HCT116 (cell line): ENCODE results near the gene TIMM10B. TPM values are rescaled to one million over a fixed set of nuclear protein-coding genes. Genes with fewer than 3 reads are reported as not detected.

ENCODE experiments used
- ATAC-seq: fragments of 200-7000 bp; cut with Tn5 transposase; 2 replicates; pipeline ENCODE4 v1.9.1; 2020; ENCODE audit warnings: mild to moderate bottlenecking, moderate library complexity
- BruUV-seq: library from RNA; stranded (reverse); fragments of 400-500 nt; replicated peaks from 2 replicates; lab custom pipeline; 2021; lab: Mats Ljungman, UMichigan
- CTCF ChIA-PET: fragments of 300-600 bp; sonication (Branson Sonifier 250); formaldehyde crosslinking; loops from one replicate; lab custom pipeline; 2021; ENCODE audit warnings: antibody characterized with exemption; lab: Charles Lee
- POLR2A ChIA-PET: fragments of 300-600, 350-600 bp; sonication (Branson Sonifier 250); formaldehyde crosslinking; loops from one replicate; lab custom pipeline; 2021; ENCODE audit warnings: antibody characterized with exemption; lab: Charles Lee
- RAD21 ChIA-PET, 2 experiments: fragments of 300-600 bp; sonication (Branson Sonifier 250); formaldehyde crosslinking; loops; one replicate each; lab custom pipeline; 2023; ENCODE audit warnings: low total read pairs in 2 of 2; ENCODE audit not compliant: uncharacterized antibody in 2 of 2, unreplicated experiment in 2 of 2, low non-redundant PET in 1 of 2; lab: Charles Lee
- DNase-seq: peaks from one replicate; pipeline ENCODE4 v3.0.0-alpha.2; 2010; ENCODE audit warnings: low read depth, low spot score
- H2AFZ ChIP-seq: fragments of 200-600 bp; shearing (Covaris generic), sonication (generic); 2 replicates; pipeline ENCODE4 v1.6.1; 2017; ENCODE audit warnings: low read depth, mixed run types, mixed read lengths, antibody characterized with exemption, low read length; ENCODE audit not compliant: poor library complexity, severe bottlenecking
- H3K27ac ChIP-seq: 2 replicates; pipeline ENCODE4 v1.5.1; 2012; ENCODE audit warnings: low read depth, low read length
- H3K27me3 ChIP-seq: fragments of 200-600 bp; sonication (generic); 2 replicates; pipeline ENCODE4 v1.6.1; 2016; ENCODE audit warnings: mixed run types, low read length, mixed read lengths; ENCODE audit not compliant: insufficient read depth
- H3K36me3 ChIP-seq, 2 experiments: fragments of 200-500 bp in 1 of 2; fragments of 200-600 bp in 1 of 2; sonication (Bioruptor generic) in 1 of 2; sonication (generic) in 1 of 2; 2 replicates each; pipeline versions ENCODE4 v1.5.1 to v1.6.1; 2014 to 2016; ENCODE audit warnings: low read length in 2 of 2, inconsistent platforms in 1 of 2, mixed read lengths in 1 of 2, mixed run types in 1 of 2; ENCODE audit not compliant: insufficient read depth in 2 of 2, control insufficient read depth in 1 of 2
- H3K4me1 ChIP-seq, 2 experiments: fragments of 200-600 bp in 1 of 2; sonication (generic) in 1 of 2; 2 replicates each; pipeline versions ENCODE4 v1.5.1 to v1.6.1; 2012 to 2017; ENCODE audit warnings: low read length in 2 of 2, inconsistent platforms in 1 of 2, mild to moderate bottlenecking in 1 of 2, mixed read lengths in 1 of 2, mixed run types in 1 of 2, moderate library complexity in 1 of 2; ENCODE audit not compliant: insufficient read depth in 2 of 2, control insufficient read depth in 1 of 2
- H3K4me2 ChIP-seq: fragments of 200-600 bp; sonication (generic); 2 replicates; pipeline ENCODE4 v1.6.1; 2017; ENCODE audit warnings: mixed run types, low read length, mixed read lengths
- H3K4me3 ChIP-seq, 2 experiments: fragments of 200-600 bp in 1 of 2; sonication (generic) in 1 of 2; replicated peaks in 1 of 2; 2 replicates each; pipeline ENCODE4 v1.5.1; 2011 to 2016; ENCODE audit warnings: low read length in 2 of 2, control low read depth in 1 of 2, low read depth in 1 of 2, mild to moderate bottlenecking in 1 of 2, mixed read lengths in 1 of 2, mixed run types in 1 of 2
- H3K79me2 ChIP-seq: fragments of 200-600 bp; sonication (generic); 2 replicates; pipeline ENCODE4 v1.6.1; 2017; ENCODE audit warnings: mild to moderate bottlenecking, mixed run types, low read length, moderate library complexity, mixed read lengths; ENCODE audit not compliant: insufficient read depth
- H3K9ac ChIP-seq: fragments of 200-600 bp; sonication (generic); 2 replicates; pipeline ENCODE4 v1.6.1; 2016; ENCODE audit warnings: low read length, mixed read lengths
- H3K9me2 ChIP-seq: fragments of 200-600 bp; sonication (generic), shearing (Covaris generic); 2 replicates; pipeline ENCODE4 v1.6.1; 2017; ENCODE audit warnings: mixed run types, mild to moderate bottlenecking, moderate library complexity; ENCODE audit not compliant: insufficient read depth
- H3K9me3 ChIP-seq, 2 experiments: fragments of 200-500 bp in 1 of 2; fragments of 200-600 bp in 1 of 2; sonication (Bioruptor generic) in 1 of 2; sonication (generic) in 1 of 2; 2 replicates each; pipeline ENCODE4 v1.6.1; 2014 to 2017; ENCODE audit warnings: low read length in 2 of 2, mixed read lengths in 2 of 2, inconsistent platforms in 1 of 2, low read depth in 1 of 2, mild to moderate bottlenecking in 1 of 2, mixed run types in 1 of 2, moderate library complexity in 1 of 2; ENCODE audit not compliant: control insufficient read depth in 1 of 2, insufficient read depth in 1 of 2
- H4K20me1 ChIP-seq: fragments of 200-600 bp; sonication (generic), shearing (Covaris generic); 2 replicates; pipeline ENCODE4 v1.6.1; 2017; ENCODE audit warnings: mixed run types, mild to moderate bottlenecking, moderate library complexity; ENCODE audit not compliant: insufficient read depth
- ATF3 ChIP-seq: IDR thresholded peaks from 2 replicates; pipeline ENCODE4 v1.6.1; 2012
- CBX3 ChIP-seq: IDR thresholded peaks from 2 replicates; pipeline ENCODE4 v1.6.1; 2012; ENCODE audit warnings: low read depth
- CEBPB ChIP-seq: IDR thresholded peaks from 2 replicates; pipeline ENCODE4 v1.6.1; 2012; ENCODE audit warnings: low read depth
- CTCF ChIP-seq, 3 experiments: fragments of 200-600 bp in 1 of 3; sonication (generic) in 1 of 3; IDR thresholded peaks in 2 of 3; conservative IDR thresholded peaks in 1 of 3; 2 replicates each; pipeline ENCODE4 v1.5.1; 2012 to 2017; ENCODE audit warnings: low read depth in 2 of 3, low read length in 2 of 3, antibody characterized with exemption in 1 of 3, borderline replicate concordance in 1 of 3, control low read depth in 1 of 3, mild to moderate bottlenecking in 1 of 3, mixed read lengths in 1 of 3, mixed run types in 1 of 3, moderate library complexity in 1 of 3; ENCODE audit not compliant: insufficient read depth in 1 of 3
- ELF1 ChIP-seq: IDR thresholded peaks from 2 replicates; pipeline ENCODE4 v1.6.1; 2012; ENCODE audit warnings: low read depth, borderline replicate concordance
- EZH2 ChIP-seq: fragments of 200-600 bp; sonication (generic); IDR thresholded peaks from 2 replicates; pipeline ENCODE4 v1.6.1; 2017; ENCODE audit warnings: antibody characterized with exemption, mixed run types
- EZH2phosphoT487 ChIP-seq: fragments of 200-600 bp; IDR thresholded peaks from 2 replicates; pipeline ENCODE4 v1.6.1; 2018; ENCODE audit warnings: antibody characterized with exemption, borderline replicate concordance
- JUND ChIP-seq: IDR thresholded peaks from 2 replicates; pipeline ENCODE4 v1.6.1; 2012
- MAX ChIP-seq: IDR thresholded peaks from 2 replicates; pipeline ENCODE4 v1.6.1; 2012
- REST ChIP-seq: IDR thresholded peaks from 2 replicates; pipeline ENCODE4 v1.6.1; 2012; ENCODE audit warnings: low read depth
- SIN3A ChIP-seq: IDR thresholded peaks from 2 replicates; pipeline ENCODE4 v1.6.1; 2012; ENCODE audit warnings: low read depth
- SP1 ChIP-seq: IDR thresholded peaks from 2 replicates; pipeline ENCODE4 v1.6.1; 2012; ENCODE audit warnings: low read depth
- SRF ChIP-seq: IDR thresholded peaks from 2 replicates; pipeline ENCODE4 v1.6.1; 2012; ENCODE audit warnings: low read depth
- TCF7L2 ChIP-seq: IDR thresholded peaks from 2 replicates; pipeline ENCODE4 v1.7.0; 2011; ENCODE audit warnings: borderline replicate concordance, inconsistent platforms; ENCODE audit not compliant: insufficient read depth, insufficient read length; ENCODE audit errors: extremely low read depth
- ZBTB33 ChIP-seq: IDR thresholded peaks from 2 replicates; pipeline ENCODE4 v1.6.1; 2011; ENCODE audit warnings: mild to moderate bottlenecking, low read length, moderate library complexity; ENCODE audit not compliant: insufficient replicate concordance; ENCODE audit errors: extremely low read depth
- ZFX ChIP-seq: fragments of 450-650 bp; IDR thresholded peaks from 2 replicates; pipeline ENCODE4 v1.6.1; 2017
- ZNF274 ChIP-seq: fragments of 200-500 bp; sonication (Bioruptor generic); IDR thresholded peaks from 2 replicates; pipeline ENCODE4 v1.6.1; 2014; ENCODE audit warnings: mild to moderate bottlenecking, low read depth, low read length, inconsistent platforms
- intact Hi-C: fragments of 100-400 bp; cut with micrococcal nuclease; formaldehyde crosslinking; loops from 2 replicates; pipeline ENCODE4 v1.10.0; 2022
- total RNA-seq: library from RNA; stranded (reverse); gene quantifications from one replicate; pipeline ENCODE4 v1.2.1, GENCODE V29; 2021; ENCODE audit not compliant: unreplicated experiment

TIMM10B gene
- total RNA-seq, 1 experiment from 2014 or later, result 22.9 TPM

GRCh38 chr11:6442441-6442840 is 38.9 kb upstream of the TIMM10B start:
- BruUV-seq, result no TSS peak
- H3K4me2 ChIP-seq, result no peak overlapping the region
- TF ChIP-seq ATF3, result no peak
- no peak for TF ChIP-seq JUND
- no peak for TF ChIP-seq SP1
- TF ChIP-seq CEBPB, result no peak
- no peak for TF ChIP-seq EZH2
- no peak for TF ChIP-seq EZH2phosphoT487
- no peak for TF ChIP-seq CTCF (IDR thresholded peaks at IDR 0.05 in 2 of 3, conservative IDR thresholded peaks at IDR 0.05 in 1 of 3; ENCODE audit: borderline replicate concordance in 1 of 3, insufficient read depth in 1 of 3, low read depth in 2 of 3, low read length in 2 of 3)
- TF ChIP-seq REST, result no peak
- no peak for TF ChIP-seq SIN3A
- TF ChIP-seq ZNF274, result no peak
- TF ChIP-seq ELF1, result no peak
- no peak for TF ChIP-seq MAX
- TF ChIP-seq TCF7L2, result no peak
- no peak for TF ChIP-seq CBX3
- no peak for TF ChIP-seq SRF
- TF ChIP-seq ZBTB33, result no peak
- no peak for TF ChIP-seq ZFX
- TF ChIP-seq, all 23 proteins: peak for 0
- ChIA-PET CTCF (no interaction called here), POLR2A (no interaction called here), RAD21 (no interaction called here)
- Histone ChIP-seq H3K4me1 (no peaks in the 10 kb centered on the region), H3K9me2 (no peaks in the 10 kb centered on the region), H3K36me3 (no peaks in the 10 kb centered on the region), H3K79me2 (no peaks in the 10 kb centered on the region), H3K9me3 (no peaks in the 10 kb centered on the region), H3K27me3 (no peaks in the 10 kb centered on the region), H2AFZ (no peak overlapping the region), H3K27ac (no peak overlapping the region), H4K20me1 (no peaks in the 10 kb centered on the region), H3K4me3 (no peak overlapping the region), H3K9ac (no peak overlapping the region)
- DNase-seq (no peak), ATAC-seq (no peak)
- intact Hi-C loops, result no loop called here
